NCI-H524 treated with DMSO at 0.1 percent for 48 hours (cell line): ENCODE data around the gene NPTX2.
A peak's percentile ranks its signal among the peaks of the same experiment; 100 is the strongest.
"Not testable (repeated sequence)": the region's sequence is repeated elsewhere in the genome, so short reads cannot be mapped to it uniquely, and the experiment has no call there.

Experiments
- DNase-seq: peaks from one replicate; lab custom pipeline; 2025; lab: John Stamatoyannopoulos, UW

NPTX2 gene, protein sequence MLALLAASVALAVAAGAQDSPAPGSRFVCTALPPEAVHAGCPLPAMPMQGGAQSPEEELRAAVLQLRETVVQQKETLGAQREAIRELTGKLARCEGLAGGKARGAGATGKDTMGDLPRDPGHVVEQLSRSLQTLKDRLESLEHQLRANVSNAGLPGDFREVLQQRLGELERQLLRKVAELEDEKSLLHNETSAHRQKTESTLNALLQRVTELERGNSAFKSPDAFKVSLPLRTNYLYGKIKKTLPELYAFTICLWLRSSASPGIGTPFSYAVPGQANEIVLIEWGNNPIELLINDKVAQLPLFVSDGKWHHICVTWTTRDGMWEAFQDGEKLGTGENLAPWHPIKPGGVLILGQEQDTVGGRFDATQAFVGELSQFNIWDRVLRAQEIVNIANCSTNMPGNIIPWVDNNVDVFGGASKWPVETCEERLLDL

DNA sequence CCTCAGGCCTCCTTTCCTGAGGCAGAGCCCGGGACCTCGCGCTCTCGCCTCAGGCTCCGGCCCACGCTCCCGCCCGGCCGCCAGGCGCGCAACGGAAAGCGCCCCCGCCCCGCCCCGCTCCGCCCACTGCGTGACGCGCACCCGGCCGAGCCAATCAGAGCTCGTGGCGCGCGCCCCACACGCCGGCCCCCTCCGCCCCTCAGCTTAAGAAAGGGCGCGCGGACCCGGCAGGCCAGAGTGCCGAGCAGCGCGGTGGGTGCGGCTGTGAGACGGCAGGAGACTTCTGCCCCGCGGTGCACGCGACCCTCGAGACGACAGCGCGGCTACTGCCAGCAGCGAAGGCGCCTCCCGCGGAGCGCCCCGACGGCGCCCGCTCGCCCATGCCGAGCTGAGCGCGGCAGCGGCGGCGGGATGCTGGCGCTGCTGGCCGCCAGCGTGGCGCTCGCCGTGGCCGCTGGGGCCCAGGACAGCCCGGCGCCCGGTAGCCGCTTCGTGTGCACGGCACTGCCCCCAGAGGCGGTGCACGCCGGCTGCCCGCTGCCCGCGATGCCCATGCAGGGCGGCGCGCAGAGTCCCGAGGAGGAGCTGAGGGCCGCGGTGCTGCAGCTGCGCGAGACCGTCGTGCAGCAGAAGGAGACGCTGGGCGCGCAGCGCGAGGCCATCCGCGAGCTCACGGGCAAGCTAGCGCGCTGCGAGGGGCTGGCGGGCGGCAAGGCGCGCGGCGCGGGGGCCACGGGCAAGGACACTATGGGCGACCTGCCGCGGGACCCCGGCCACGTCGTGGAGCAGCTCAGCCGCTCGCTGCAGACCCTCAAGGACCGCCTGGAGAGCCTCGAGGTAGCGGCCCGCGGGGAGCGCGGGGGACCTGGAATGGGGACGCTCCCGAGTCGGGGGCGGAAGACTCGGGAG is at the start of gene NPTX2:
Gene NPTX2 (plus strand): TSS at position 235 of the 909 bp plus-strand sequence. CDS start 177 bp downstream, at position 412.
- no peak for DNase-seq

DNA sequence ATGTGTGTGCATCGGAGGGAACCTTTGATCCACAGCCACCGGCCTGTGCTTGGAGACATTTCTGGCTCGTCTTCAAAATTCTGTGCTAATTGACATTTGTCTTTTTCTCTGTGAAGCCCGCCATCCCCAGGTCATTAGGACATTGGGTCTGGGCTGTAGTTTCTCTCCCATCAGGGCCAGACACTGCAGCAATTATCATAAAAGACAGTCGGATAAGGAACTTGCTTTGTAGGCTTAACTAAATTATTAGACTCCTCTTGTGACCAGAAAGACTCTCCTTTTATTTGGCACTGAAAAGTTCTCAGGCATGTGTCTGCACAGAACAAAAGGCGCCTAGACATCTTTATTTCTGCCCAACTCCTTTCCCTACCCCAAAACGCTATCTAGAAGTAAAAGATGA is 49.1 kb upstream of the NPTX2 start:
- no peak for DNase-seq

DNA sequence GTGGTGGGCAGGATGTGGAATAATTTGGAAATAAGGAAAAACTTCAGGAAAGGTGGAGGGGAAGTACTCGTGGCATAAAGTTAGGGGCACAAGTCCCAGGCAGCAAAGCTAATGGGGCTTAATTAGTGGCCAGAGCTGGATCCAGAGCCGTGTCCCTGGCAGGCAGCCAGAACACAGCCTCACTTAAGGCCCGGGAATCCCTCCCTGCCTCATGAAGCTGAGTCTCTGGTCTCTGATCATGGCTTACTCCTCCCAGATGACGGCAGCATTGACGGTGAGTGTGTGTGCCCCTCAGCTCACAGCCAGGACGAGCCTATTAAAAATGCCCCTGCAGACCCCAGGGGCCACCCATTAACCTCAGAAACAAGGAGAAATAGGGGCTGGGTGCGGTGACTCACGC is 48.2 kb upstream of the NPTX2 start:
- DNase-seq, result peak; percentile 25

DNA sequence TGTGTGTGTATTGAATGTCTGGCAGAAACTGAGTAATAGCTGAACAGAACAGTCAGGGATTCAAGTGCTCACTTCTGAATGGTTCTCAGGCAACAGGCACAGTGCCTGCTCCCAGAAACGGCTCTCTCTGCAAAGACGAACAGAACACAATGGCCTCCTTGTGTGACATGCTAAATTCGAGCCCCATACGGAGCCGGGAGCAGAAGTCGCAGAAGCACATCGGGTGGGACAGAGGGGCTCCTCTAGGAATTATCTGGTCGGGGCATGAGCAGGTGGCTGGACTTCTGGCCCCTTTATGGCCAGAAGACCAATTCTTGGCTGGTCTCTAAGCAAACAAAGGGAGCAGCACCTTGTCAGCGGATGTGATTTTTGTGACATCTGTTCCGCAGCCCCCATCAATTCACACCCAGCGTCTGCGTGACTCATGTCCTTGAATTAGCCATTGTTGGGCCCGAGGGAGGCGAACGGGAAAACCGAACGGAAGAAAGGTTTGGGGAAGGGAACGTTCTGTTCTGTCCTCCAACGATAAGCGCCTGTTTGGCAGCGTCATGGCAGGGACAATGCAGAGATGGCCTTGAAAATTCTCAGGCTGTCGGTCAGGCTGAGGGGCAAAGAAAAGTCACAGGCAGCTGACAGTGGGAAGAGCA is 47.3 kb upstream of the NPTX2 start:
- peak; percentile 27 for DNase-seq

DNA sequence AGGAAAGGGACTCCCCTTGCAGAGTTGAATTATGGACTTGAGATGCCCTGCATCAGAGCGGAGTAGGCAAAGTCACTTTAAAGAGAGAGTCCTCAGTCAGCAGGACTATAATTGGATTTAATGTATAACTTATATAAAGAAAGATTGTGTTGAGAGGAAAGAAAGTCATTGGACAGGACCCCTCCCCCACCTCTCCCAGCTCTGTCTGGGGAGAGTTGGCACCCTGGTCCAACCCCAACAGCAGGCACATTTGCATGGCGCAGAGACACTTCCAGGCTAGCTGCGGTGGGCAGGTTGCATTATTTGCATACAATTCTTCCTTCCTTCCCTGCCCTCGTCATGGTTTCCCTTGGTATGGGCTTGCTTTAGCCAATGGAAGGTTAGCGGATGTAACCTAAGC is 46.1 kb upstream of the NPTX2 start:
- DNase-seq, result peak; percentile 8

DNA sequence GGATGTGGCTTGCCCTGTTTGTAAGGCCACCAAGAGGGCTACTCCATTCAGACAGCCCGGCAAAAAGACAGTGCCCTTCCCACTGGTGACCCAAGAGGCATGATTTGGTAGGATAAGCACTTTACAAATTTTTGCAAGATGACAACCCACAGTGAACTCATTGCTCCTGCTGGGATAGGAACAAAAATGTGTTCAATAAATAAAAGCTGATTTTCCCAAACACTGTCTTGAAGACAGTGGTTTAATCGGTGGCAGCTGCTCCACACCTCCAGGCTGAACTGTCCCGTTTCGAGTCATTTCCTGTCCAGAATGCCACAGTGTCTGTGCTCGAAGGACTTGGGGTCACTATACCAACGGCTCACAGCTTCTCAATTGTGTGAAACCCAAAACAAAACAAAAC is 45.1 kb upstream of the NPTX2 start:
- no peak for DNase-seq

DNA sequence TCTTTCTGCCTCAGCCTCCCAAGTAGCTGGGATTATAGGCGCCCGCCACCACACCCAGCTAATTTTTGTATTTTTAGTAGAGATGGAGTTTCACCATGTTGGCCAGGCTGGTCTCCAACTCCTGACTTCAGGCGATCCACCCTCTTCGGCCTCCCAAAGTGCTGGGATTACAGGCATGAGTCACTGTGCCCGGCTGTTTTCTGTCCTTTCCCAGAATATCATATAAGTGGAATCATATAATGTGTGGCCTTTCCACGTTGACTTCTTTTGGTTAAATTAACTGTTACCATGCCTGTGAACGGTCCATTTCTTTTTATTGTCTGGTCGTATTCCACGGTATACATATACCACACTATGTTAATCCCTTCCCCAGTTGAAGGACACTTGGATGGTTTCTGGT is 44.4 kb upstream of the NPTX2 start:
- not testable (repeated sequence) for DNase-seq

DNA sequence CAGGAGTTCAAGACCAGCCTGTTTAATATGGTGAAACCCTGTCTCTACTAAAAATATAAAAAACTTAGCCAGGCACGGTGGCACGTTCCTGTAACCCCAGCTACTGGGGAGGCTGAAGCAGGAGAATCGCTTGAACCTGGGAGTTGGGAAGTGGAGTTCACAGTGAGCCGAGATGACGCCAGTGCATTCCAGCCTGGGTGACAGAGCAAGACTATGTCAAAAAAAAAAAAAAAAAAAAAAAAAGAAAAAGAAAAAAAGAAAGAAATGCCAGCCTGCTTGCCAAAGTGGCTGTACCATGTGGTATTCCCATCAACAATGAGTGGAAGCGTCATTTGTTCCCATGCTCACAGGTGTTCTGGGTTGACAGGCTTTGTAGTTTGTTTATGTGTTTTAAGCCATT is 43.3 kb upstream of the NPTX2 start:
- no peak for DNase-seq

DNA sequence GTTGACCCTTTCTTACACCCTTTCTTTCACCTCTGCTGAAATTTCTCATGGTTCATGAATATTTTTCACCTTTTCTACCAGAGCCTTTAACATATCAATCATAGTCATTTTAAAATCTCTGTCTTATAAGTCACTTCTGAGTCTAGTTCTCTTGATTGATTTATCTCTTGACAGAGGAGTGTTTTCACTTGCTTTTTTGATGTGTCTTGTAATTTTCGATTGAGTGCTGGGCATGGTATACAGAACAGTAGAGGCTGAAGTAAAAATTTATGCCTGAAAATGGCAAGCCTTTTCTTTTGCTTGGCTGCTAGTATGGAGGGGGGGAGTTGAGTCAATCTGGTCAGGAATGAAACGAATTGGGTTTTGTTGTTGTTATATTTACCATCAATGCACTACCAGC is 41.2 kb upstream of the NPTX2 start:
- DNase-seq, result no peak

DNA sequence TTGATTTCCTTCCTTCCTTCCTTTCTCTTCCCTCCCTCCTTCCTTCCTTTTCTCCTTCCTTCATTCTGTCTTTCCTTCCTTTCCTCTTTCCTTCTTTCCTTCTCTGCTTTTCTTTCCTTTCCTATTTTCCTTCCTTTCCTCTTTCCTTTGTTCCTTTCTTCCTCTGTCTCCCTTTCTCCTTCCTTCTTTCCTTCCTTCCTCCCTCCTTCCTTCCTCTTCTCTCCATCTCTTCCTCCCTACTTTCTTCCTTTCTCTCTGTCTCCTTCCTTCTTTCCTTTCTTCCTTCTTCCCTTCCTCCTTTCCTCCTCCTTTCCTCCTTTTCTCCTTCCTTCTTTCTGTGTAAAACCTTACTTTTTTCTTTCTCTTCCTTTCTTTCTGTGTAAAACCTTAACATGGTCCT is 32.3 kb upstream of the NPTX2 start:
- no peak for DNase-seq

DNA sequence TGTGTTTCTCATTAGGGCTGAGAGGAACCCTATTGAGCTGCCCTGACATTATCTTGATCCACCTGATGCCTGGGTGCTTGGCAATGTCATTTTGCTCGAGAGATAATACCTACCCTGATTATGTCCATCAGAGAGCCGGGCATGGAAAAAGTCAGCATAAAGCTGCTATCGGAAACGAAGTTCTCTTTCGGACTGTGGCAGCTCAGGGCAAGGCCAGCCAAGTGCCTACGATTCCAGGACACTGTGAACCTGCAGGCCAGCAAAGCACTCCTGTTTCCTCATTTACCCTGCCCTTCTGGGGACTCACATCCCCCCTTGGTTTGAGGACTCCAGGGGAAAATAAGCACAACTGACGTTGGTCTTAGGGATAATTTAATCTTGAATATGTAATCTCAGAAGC is 25.2 kb upstream of the NPTX2 start:
- DNase-seq, result no peak

DNA sequence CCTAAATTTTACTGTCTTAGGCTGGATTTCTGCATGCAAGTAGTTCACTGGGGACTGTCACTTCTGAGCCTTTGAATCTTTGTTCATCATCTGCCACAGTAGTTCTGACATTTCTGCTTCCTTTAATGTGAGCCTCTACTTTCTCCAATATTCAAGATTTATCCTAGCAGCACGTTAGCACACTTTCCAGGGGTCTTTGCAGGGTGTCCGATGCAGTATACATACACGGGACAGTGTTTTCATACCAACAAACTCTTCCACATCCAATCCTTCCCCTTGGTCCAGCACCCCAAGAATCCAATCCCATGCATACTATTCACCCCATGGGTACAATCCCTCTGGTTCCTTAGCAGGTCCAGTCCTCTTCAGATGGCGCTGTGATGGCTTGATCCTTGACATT is 22.7 kb upstream of the NPTX2 start:
- no peak for DNase-seq

DNA sequence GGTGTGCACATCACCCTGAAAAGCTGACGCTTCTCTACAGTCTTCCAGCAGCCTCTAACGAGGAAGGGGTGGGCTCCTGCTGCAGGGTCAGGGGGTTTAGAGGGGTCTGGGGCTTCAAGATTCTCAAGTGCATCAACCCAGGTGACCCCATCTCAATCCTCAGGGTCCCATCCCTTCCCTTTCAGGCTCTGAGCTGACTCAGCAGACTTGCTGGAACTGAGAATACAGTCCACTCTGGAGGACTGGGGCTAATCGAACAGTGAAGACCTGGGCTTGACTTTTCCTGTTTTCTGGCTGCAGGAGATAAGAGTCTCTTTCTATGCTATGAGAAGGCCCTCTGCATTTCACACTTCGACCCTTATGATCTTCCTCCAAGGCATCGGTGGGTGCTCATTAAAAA is 22.3 kb upstream of the NPTX2 start:
- no peak for DNase-seq

DNA sequence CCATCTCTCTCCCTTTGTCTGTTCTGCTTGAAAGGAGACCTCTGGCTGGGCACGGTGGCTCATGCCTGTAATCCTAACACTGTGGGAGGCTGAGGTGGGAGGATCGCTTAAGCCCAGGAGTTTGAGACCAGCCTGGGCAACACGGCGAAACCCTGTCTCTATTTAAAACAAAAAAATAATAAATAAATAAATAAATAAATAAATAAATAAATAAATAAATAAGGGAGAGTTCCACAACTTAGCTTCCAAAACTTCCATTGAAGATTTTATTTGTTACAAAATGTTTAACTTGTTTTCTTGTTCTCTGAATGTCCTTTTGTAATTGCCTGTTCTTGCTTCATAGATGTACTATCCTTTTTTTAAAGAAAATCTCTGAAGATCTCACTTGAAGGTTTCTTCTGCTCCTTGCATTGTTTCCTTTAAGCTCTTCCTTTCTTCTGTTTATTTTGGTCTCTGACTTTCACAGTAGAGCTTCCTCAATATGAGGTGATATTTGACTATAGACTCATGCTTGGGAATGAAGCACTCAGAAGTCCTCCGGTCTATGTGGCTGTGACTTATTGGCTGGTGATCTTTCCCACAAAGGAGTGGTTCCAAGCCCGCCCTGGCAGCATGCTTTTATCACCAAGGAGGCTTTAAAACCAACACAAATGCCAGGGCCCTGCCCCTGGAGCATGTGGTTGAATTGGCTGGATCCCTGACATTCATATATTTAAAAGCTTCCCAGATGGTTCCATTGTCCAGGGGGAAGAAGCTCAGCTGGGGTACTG is 18.1 kb upstream of the NPTX2 start:
- DNase-seq, result no peak

DNA sequence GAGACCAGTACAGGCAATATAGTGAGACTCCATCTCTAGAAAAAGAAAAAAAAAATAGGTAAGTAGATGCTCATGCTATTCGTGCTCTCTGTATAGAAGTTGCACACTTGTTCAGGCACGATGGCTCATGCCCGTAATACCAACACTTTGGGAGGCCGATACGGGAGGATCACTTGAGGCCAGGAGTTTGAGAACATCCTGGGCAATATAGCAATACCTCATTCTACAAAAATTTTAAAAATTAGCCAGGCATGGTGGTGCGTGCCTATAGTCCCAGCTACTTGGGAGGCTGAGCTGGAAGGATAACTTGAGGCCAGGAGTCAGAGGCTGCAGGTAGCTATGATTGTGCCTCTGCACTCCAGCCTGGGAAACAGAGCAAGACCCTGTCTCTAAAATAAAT is 17.2 kb upstream of the NPTX2 start:
- DNase-seq, result no peak

DNA sequence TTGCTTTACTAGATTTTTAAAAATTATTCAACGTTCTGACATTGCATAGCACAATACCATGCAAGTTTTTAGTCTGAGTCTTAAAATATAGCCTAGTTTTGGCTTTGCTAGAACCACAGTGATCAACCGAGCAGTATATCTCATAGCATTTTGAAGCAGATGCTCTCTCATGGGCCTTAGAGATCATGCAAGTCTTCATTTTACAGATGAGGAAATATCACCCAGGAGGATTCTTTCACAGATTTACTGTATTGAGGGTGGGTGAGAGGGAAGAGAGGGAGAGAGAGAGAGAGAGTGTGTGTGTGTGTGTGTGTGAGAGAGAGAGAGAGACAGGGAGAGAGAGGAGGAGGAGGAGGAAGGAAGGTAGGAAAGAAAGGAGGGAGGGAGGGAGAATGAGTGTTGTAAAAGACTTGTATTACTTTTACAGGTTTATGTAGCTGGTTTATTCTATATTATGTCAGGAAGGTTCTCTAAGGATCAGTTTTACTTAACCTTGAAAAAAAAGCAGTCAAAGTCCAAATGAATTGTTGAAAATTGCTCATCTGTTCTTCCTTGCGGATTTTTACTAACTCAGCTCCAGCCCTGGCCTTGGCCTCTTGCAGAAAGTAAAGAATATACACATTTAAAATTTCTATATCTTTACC is 14.2 kb upstream of the NPTX2 start:
- no peak for DNase-seq

DNA sequence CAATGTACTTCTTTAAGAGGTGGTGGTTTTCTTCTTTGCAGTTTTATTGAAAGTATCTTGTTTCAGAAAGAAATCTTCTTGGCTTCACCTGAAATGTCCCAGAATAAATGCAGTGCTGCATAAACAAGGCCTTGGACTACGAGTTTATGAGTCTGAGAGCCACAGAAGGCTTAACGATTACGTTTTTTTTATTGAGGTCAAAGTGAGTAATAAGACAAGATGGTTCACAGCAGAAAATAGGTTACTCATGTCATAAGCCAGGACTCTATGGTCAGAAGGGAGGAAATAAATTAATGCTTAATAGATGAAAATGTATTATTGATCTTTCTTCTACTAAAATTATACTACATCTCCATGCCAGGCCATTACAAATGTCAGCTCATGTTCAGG is 13.7 kb upstream of the NPTX2 start:
- DNase-seq, result no peak

DNA sequence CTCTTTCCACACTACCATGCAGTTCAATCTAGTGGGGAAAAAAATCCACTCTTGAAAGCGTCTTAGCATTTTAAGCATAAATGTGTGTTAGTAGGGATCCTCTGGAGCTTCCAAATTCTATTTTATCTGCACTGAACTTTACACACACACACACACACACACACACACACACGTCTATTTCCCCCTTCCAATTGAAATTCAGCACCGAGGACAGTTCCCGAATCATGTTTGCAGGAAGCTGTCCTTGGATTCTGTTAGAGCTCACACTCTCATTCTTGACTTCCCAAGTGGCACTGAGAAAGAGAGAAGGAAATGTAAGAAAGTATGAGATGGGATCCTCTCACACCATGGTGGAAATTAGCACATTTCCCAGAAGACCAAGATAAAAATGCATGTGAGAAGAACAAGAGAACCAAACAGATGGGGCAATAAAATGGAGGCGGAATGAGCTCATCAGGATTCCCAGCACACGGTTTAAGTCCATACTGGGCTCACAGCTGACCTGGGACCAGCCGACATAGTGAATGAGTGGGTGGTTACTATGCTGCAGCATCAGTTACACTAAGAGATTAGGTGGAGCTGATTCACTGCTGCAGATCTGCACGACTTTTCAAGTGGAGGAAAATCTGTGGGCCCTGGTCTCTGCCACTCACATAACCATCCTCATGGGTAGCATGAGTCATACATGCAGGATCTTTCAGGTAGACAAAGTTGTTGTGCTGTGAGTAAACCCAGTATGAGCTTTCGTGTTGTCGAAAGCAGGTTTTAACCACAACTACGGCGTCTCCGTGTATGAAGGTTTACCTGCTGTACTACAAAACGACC is 3.3 kb upstream of the NPTX2 start:
- DNase-seq, result no peak

DNA sequence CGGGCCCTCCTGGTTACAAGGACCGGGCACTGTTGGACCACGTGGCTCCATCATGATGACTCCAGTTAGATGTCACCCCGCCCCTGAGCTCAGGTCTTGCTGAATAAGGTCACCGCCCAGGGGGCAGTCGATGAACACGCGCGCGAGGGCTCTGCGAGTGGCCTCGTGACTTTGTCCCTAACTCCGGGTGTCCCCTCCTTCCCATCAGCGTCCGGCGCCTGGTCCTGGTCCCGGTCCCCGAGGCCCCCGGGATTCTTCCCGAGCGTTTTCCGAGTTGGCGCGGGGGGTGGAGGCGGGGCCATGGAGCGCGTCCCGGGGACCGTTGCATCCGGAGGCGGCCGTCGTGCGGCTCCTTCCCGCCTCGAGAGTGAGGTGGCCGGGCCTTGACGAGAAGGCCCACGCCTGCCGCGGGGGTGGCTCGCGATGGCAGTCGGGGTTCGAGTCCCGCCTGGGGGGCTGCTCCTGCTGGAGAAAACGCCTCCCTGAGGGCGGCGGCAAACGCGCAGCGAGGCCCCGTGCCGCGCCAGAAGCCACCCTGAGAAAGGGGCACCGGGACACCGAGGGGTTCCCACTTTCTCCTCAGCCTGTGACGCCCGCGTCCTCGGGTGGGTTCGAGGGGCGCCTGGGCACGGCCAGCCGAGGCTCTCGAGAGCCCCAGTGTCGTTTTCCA is 569 bp upstream of the NPTX2 start:
- no peak for DNase-seq

DNA sequence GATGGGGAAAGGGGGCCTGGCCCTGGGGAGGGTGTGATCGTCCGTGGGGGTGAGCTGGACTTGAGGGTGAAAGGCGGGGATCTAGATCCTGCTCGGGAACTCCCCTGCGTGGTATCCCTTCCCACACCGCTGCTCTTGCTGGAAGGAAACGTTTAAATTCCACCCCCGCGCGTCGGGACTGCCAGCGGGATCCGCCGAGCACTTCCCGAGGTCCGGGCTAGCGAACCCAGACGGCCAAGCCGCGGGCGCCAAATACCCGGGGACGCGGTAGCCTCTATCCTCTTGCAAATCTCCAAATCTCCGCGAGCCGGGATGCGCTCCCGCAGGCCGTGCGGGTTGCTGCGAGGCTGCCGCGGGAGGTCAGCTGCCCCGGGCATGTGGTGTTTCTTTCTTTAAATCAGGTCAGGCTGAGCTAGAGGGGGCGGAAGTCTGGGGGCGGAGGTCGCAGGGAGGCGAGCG is 904 bp downstream of the NPTX2 start:
- DNase-seq, result no peak
